ENCODE results near the gene TRIM66.

Gene TRIM66

DNA sequence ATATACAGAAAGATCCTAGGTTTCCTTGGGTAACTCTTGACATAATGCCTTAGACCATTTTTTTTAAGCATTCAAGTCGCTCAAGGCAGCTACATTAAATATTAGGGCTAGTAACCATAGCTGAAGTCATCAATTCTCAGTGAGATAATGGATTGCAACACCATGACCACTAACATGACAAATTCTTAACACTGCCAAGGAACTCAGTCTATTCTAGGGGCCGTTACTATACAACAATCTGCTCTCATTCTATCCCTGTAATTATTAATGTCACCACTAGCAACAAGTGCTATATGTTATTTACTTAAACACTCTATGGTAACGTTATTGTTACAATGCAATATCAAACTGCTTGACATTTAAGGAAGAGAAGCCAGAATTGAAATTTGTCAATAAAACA is 85.3 kb downstream of the TRIM66 start:
- ATAC-seq (ENCODE audit: insufficient read depth, low read depth) (no peak), DNase-seq (no peak)
- Histone ChIP-seq H3K79me2 (ENCODE audit: insufficient read depth, low read length) (no peaks in the 10 kb centered on the region), H3K9me3 (ENCODE audit: insufficient read depth, low read length, severe bottlenecking) (no peaks in the 10 kb centered on the region), H3K9ac (ENCODE audit: low read depth, low read length) (no peak overlapping the region), H3K4me2 (ENCODE audit: insufficient read depth, low read length) (no peak overlapping the region), H4K20me1 (ENCODE audit: insufficient read depth, low read length) (no peaks in the 10 kb centered on the region), H3K4me3 (ENCODE audit: low read depth in 1 of 2, low read length in 2 of 2) (no peak overlapping the region), H2AFZ (ENCODE audit: low read depth, low read length) (no peak overlapping the region), H3K27me3 (ENCODE audit: insufficient read depth, low read length, poor library complexity) (peaks cover 24% of the 10 kb centered on the region), H3K27ac (ENCODE audit: low read length) (no peak overlapping the region), H3K4me1 (ENCODE audit: insufficient read depth, low read length) (no peaks in the 10 kb centered on the region), H3K36me3 (ENCODE audit: insufficient read depth, low read length) (no peaks in the 10 kb centered on the region)
- TF ChIP-seq, protein P1, sequence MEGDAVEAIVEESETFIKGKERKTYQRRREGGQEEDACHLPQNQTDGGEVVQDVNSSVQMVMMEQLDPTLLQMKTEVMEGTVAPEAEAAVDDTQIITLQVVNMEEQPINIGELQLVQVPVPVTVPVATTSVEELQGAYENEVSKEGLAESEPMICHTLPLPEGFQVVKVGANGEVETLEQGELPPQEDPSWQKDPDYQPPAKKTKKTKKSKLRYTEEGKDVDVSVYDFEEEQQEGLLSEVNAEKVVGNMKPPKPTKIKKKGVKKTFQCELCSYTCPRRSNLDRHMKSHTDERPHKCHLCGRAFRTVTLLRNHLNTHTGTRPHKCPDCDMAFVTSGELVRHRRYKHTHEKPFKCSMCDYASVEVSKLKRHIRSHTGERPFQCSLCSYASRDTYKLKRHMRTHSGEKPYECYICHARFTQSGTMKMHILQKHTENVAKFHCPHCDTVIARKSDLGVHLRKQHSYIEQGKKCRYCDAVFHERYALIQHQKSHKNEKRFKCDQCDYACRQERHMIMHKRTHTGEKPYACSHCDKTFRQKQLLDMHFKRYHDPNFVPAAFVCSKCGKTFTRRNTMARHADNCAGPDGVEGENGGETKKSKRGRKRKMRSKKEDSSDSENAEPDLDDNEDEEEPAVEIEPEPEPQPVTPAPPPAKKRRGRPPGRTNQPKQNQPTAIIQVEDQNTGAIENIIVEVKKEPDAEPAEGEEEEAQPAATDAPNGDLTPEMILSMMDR (IDR thresholded peaks at IDR 0.05; ENCODE audit: borderline replicate concordance, extremely low read depth, low read length, poor library complexity, severe bottlenecking): no peak

DNA sequence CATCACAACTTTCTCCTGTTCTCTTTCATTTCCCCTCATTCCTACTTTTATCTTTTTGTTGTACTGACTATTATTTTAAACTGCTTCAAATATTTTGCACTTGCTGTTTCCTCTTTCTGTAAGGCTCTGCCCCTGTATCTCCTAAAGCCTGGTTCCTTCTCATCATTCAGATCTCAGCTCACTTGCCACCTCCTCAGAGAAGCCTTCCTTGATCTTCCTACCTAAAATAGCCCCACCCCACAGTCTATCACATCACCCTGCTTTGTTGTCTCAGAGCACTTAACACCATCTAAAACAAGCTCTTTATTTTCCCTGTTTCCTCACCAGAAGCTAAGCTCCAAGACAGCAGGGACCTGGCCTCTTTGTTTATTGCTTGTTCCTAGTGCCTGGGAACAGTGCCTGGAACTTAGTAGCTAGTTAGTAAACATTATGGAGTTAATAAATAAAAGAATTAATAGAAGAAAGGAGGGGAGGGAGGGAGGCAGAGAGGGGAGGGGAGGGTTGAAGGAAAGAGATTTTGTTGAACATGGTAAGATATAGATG is 85.9 kb downstream of the TRIM66 start:
- no peak for ATAC-seq (ENCODE audit: insufficient read depth, low read depth)
- TF ChIP-seq, protein P1 (IDR thresholded peaks at IDR 0.05; ENCODE audit: borderline replicate concordance, extremely low read depth, low read length, poor library complexity, severe bottlenecking): no peak
- TF ChIP-seq EZH2 (IDR thresholded peaks at IDR 0.05; ENCODE audit: borderline replicate concordance, low read depth, low read length, severe bottlenecking): no peak
- Histone ChIP-seq H3K4me2 (ENCODE audit: insufficient read depth, low read length) (no peak overlapping the region), H3K9me3 (ENCODE audit: insufficient read depth, low read length, severe bottlenecking) (no peaks in the 10 kb centered on the region), H3K4me1 (ENCODE audit: insufficient read depth, low read length) (no peaks in the 10 kb centered on the region), H4K20me1 (ENCODE audit: insufficient read depth, low read length) (no peaks in the 10 kb centered on the region), H3K9ac (ENCODE audit: low read depth, low read length) (no peak overlapping the region), H3K36me3 (ENCODE audit: insufficient read depth, low read length) (no peaks in the 10 kb centered on the region), H2AFZ (ENCODE audit: low read depth, low read length) (no peak overlapping the region), H3K4me3 (ENCODE audit: low read depth in 1 of 2, low read length in 2 of 2) (no peak overlapping the region), H3K27ac (ENCODE audit: low read length) (no peak overlapping the region), H3K79me2 (ENCODE audit: insufficient read depth, low read length) (no peaks in the 10 kb centered on the region), H3K27me3 (ENCODE audit: insufficient read depth, low read length, poor library complexity) (peaks cover 24% of the 10 kb centered on the region)
- no peak for DNase-seq

DNA sequence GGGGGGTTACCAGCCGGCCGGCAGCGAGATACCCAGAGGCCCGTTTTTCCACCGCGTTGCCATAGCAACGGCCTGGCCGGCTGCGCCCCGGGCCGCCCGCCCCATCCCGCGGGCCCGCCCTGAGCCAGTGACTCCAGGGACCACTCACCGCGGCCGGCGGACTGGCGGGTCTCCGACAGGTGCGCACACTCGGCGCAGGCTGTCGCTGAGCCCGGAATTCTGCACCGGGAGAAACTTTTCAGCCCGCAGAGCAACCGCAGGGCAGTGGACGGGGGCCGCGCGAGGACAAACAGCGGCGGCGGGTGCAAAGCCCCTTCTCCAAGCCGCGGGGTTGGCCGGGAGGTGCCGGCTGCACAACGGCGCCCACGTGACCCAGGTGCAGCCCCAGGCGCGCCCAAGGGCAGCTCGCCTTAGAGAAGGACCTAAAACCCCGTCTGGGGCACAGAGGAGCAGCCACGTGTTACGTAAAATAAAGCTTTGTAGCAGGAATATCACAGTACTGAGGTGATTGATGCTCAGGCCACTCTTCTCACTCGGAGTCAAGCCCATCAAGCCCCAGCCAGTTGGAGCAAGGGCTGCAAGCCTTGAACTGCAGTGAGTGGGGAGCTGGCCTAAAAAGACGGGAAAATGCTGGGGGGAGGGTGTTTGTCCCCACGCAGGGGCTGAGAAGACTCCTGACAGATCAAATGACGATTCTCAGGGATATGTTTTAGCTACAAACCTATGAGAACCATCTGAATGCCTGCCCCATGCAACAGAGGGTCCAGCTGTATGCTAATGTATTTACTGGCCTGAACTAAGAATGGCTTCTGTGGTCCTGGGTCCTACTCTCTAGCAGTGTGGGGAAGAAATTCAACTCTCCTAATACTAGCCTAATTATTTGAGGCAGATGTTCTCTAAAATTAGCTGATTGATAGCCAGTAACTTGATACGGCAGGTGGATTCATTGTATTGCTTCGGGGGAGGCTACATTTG is 88.2 kb downstream of the TRIM66 start, which contains the start of gene STK33:
Gene STK33, minus strand, starts transcription at position 294 of the 975 bp plus-strand sequence. CDS start 119,323 bp downstream, outside the sequence.
- Histone ChIP-seq H3K36me3 (ENCODE audit: insufficient read depth, low read length) (no peaks in the 10 kb centered on the region), H3K9me3 (ENCODE audit: insufficient read depth, low read length, severe bottlenecking) (no peaks in the 10 kb centered on the region), H2AFZ (ENCODE audit: low read depth, low read length) (no peak within 1 kb of the TSS), H3K9ac (ENCODE audit: low read depth, low read length) (no peak within 1 kb of the TSS), H4K20me1 (ENCODE audit: insufficient read depth, low read length) (no peaks in the 10 kb centered on the region), H3K4me3 (ENCODE audit: low read depth in 1 of 2, low read length in 2 of 2) (no peak within 1 kb of the TSS), H3K27me3 (ENCODE audit: insufficient read depth, low read length, poor library complexity) (peaks cover 24% of the 10 kb centered on the region), H3K27ac (ENCODE audit: low read length) (no peak within 1 kb of the TSS), H3K4me2 (ENCODE audit: insufficient read depth, low read length) (no peak within 1 kb of the TSS), H3K4me1 (ENCODE audit: insufficient read depth, low read length) (no peaks in the 10 kb centered on the region), H3K79me2 (ENCODE audit: insufficient read depth, low read length) (no peaks in the 10 kb centered on the region)
- TF ChIP-seq, protein P1 (IDR thresholded peaks at IDR 0.05; ENCODE audit: borderline replicate concordance, extremely low read depth, low read length, poor library complexity, severe bottlenecking): no peak
- DNase-seq: no peak
- no peak for ATAC-seq (ENCODE audit: insufficient read depth, low read depth)
